HG02885 (cell line): ENCODE data around the gene ANKRD55.
"Not testable (repeated sequence)": the region's sequence is repeated elsewhere in the genome, so short reads cannot be mapped to it uniquely, and the experiment has no call there.

Experiments used
- ATAC-seq: cut with Tn5 transposase; IDR thresholded peaks from one replicate; pipeline ENCODE4 v1.9.1; 2021; ENCODE audit warnings: mild to moderate bottlenecking; ENCODE audit not compliant: unreplicated experiment, poor library complexity

Gene ANKRD55

DNA sequence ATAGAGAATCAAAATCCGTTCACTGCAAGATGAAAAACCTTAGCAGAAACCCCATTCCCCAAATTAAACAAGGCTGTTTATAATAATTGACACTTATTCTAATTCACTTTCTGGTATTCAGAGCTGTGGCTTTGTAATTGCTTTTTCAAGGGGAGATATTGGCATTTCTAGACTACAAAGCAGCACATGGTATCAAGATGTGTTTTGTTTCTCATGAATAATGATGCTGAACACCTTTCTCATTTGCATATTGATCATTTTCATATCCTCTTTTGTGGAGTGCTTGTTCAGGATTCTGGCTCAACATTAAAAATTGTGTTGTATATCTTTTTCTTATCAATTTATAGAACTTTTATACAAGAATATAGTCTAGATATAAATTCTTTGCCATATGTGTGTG lies 22.4 kb upstream of the ANKRD55 start:
- ATAC-seq = no peak

DNA sequence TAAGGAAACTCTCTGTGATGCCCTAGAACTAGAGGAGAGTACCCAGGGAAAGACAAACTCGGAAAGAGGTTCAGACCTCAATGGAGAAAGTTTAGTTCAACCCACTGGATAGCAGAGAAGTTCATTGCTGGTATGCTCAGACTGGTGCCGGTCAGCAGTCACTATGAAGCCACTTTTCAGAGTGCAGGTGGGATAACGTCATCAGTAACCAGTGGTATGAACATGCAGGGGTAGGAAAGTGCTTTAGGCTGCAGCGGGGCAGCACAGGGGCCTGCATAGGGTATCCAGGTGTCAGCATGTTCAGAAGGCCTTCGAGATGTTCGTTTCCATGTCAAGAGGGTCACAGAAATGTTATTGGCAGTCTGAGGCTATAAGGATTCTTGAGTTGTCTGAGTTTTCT lies 20.8 kb upstream of the ANKRD55 start:
- ATAC-seq = no peak

DNA sequence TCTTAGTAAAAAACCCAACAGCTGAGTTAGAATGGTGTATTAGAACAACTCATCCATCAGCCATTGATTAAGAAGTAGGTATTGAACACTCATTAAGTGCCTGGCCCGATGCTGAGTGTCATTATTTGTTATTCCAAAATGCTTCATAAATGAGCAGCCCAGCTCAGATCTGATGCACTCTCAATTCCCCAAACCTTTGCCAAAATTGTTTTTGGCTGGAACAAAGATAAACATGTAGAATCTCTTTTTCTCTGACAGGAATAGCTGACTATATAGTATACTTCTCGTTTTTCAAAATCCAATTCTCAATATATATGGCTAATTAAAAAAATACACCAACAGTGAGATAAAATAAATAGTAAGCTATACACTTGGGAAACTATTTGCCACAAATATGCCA lies 20.0 kb upstream of the ANKRD55 start:
- no peak for ATAC-seq

DNA sequence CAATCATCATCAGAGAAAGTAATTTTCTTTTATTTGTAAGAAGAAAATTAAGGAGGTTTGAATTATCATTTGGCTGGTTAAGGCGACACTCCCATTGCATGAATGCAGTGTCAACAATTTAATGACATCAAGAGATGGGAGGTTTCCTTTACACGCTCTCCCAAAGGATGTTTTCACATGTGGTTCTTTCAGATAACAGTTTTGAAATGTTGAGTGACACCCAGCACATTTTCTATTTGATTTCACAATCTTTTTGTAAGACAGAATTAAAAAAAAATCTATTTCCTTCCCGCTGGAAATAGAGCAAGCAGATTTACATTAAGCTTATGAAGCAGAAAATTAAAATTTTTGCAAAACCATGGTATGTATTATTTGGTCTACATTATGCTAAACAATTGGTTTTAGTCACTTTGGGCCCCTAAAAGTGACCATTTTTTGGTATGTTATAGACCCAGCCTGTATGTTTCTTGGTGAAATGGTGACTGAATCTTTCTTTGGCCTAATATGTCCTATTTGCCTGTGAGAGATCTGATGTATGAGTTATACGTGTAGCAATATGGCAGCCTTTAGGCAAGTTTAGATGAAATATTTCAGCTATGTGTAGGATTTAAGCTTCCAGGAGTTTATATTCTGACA lies 18.9 kb upstream of the ANKRD55 start:
- ATAC-seq = no peak

DNA sequence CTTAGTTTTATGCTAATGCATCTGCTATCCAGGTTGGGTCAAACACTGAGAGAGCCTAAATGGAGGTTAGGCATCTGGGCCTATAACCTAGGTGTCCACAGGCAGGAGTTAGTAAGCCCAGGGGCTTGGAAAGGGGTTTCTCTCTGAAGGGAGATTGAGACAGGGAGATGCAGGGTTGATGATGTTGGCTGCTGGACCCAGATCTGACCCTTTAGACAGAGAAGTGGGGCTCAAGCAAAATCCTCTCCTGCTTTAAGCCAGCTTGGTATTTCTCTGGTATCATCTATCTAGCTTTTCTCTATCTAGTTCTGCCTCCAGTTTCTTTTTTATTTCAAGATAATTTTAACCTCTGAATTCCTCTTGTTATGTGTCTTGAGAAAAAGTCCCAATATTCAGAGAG lies 18.3 kb upstream of the ANKRD55 start:
- no peak for ATAC-seq

DNA sequence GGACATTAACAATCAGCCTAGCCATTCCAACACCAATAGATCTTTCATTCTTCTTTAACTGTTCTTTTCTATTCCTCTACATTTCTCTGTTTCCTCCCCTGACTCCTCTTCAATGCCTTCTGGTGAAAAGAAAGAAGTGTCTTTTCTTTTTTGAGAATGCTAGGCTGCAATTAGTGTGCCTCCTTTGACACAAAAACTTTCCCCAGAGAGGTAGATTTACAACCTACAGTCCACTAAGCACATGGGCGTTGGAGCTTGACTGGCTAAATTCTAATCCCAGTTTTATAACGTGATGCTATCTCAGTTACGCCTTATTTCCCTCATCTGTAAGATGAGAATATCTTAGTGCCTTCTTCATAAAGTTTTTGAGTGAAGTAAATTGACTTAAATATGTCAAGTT lies 16.9 kb upstream of the ANKRD55 start:
- ATAC-seq = no peak

DNA sequence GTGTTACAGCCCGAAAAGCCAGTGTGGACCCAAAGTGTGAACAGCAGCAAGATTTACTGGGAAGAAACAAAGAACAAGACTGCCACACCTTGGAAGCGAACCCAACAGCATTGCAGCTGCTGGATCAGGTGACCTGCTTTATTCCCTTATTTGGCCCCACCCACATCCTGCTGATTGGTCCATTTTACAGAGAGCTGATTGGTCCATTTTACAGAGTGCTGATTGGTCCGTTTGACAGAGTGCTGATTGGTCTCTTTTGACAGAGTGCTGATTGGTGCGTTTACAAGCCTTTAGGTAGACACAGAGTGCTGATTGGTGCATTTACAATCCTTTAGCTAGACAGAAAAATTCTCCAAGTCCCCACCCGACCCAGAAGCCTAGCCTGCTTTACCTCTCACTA lies 16.0 kb upstream of the ANKRD55 start:
- ATAC-seq = not testable (repeated sequence)

DNA sequence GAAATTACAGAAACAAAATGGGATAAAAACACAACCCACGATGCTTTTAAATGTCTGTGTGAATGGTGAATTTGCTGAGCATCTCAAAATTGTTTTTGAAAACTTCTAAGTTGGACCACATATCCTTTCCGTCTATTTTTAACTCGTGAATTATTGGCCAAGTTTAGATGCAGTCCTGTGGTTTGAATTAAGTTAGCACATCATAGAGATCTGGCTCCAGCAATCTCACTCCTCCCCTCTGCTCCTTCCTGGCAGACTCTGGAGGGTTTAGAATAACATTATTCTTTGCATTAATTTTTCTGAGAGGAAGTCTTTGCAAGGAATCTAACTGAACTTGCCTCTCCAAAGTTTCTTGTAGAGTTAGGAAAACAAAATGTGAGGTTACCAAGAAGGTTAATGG lies 14.5 kb upstream of the ANKRD55 start:
- ATAC-seq = no peak

DNA sequence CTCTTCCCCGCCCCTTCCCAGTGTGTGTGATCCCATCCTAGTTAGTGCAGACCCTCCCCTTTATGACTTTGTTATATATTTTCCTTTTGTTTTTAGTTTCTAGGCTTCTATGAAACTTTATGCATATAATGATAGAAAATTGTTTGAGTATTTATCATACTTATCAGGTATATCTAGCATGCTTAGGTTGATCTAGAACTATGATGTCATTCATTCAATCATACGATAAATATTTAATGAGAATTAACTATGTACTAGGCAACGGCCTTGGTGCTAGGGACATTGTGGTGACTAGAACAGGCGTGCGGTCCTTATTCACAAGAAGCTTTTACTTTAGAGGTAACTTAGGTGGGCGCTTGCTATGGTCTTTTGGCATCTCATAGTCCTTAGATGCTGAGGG lies 13.6 kb upstream of the ANKRD55 start:
- ATAC-seq = no peak

DNA sequence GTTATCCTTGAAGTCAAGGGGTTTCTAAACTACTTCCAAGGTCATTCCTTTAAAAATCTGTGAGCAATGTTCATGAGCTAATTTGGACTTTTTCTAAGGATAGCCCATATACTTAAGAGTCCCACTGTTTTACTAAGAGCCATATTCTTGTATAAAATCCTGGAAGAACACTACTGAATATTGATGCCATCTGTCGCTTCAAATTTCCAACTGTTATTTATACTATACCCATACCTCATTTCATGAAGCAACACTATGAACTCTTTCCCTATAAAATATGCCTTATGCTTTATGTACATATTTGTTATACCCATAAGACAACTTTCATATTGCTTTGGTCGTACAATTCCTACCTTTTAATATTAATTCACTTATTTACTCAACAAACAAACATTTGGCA lies 12.4 kb upstream of the ANKRD55 start:
- ATAC-seq = no peak

DNA sequence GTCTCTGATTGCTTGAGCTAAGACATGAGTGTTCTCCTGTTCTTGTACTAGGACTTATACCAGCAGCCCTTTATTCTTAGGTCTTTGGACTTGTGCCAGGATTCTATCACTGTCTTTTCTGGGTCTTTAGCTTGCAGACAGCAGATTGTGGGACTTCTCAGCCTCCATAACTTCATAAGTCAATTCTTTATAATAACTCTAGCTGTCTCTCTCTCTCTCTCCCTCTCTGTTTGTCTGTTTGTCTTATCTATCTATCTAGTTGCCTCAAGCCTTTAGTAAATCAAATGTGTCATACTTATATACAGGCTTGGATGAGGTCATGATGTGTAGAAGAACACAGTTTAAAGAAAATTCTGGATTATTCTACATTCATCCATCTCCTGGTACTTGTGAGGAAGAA lies 11.5 kb upstream of the ANKRD55 start:
- no peak for ATAC-seq

DNA sequence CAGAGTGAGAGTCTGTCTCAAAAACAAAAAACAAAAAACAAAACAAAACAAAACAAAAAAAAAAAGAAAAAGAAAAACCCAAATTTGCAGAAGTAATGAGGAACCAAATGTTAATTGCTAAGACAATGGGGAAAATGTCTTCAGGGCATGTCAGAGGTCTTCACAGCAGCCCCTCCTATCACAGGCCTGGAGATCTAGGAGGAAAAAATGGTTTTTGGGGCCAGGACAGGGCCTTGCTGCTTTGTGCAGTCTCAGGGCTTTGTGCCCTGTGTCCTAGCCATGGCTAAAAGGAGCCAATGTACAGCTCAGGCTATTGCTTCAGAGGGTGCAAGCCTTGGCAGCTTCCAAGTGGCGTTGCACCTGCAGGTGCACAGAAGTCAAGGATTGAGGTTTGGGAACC lies 9.1 kb upstream of the ANKRD55 start:
- ATAC-seq = not testable (repeated sequence)

DNA sequence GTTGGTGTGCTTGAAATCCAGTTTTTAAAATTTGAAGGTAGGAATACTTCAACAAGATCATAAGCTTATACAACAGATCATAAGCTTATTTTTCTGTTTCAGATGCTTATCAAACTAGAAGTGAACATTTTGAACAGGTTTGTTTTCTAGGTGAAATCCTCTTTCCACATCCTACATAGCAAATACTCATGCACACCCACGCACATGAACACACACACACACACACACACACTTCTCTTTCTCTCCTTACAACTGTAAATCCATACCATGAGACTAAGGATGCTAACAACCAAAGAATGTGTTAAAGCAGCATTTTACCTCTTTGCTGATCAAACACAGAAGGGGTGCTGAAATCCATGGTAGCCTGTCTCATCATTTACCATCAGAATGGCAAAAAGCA lies 592 bp downstream of the ANKRD55 start:
- no peak for ATAC-seq

DNA sequence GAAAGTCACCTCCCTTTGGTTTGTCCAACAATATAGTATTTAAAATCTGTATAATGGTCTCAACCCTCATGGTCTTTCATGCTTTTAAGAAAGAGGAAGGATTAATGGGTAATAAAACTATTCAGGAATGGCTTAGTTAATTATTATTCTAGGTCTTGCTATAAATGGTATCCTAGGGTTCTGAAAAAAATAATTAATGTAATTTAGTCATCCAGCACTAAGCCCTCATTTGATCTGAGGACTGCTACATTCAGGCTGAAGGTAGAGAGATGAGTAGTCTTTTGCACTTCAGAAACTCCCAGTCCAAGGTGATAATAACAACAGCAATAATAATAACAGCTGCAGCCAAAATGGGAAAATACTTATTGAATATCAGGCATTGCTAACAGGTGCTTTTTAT lies 2.6 kb downstream of the ANKRD55 start:
- no peak for ATAC-seq

DNA sequence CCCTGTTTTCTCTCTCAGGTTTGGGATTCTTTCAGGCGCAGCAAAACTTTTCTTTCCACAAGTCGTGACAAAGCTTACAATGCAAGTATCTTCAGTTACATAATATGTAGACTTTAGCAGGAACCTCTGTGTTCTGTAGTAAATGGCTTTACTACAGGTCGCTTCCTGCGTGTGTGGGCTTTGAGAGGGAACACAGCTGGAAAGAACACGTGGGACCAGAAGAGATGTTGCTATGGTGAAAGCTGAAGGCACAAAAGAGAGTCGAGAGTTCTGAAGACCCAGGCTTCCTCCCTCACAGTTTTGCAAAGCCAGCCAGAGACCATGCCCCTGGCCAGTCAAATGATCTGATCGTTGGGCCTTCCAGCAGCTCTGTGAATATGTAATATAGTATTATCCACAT lies 4.0 kb downstream of the ANKRD55 start:
- no peak for ATAC-seq

DNA sequence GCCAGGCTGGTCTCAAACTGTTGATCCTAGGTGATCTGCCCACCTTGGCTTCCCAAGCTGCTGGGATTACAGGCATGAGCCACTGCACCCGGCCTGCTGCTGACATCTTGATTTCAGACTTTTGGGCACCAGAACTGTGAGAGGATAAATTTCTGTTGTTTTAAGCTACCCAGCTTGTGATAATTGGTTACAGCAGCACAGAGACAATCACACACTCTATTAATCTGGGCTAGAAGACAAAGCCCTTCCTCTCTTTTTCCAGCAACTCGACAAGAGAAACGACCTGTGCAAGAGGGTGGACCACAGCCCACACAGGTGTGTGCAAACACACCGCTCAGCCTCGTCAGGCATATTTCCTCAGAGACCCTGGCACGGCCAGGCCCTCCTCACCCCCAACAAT lies 4.5 kb downstream of the ANKRD55 start:
- ATAC-seq = no peak

DNA sequence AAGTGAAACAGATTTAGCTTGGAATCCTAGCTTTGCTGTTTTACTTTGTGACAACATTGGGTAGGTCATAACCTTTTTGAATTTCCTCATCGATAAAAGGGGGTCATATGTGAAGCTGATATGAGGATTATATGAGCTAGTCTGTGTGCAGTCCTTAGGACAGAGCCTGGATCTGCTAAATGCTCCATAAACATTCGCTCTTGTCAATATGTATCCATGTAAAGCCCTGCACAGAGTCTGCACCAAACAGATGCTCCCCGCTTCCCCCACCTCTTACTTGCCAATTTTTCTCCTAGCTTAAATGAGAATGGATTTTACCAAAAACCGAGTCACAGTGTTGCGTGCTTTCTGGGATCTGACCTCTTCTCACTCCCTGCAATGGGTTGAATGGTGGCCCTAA lies 5.4 kb downstream of the ANKRD55 start:
- no peak for ATAC-seq

DNA sequence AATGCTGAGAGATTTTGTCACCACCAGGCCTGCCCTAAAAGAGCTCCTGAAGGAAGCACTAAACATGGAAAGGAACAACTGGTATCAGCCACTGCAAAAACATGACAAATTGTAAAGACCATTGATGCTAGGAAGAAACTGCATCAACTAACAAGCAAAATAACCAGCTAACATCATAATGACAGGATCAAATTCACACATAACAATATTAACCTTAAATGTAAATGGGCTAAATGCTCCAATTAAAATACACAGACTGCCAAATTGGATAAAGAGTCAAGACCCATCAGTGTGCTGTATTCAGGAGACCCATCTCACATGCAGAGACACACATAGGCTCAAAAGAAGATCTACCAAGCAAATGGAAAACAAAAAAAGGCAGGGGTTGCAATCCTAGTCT lies 9.8 kb downstream of the ANKRD55 start:
- ATAC-seq = not testable (repeated sequence)

DNA sequence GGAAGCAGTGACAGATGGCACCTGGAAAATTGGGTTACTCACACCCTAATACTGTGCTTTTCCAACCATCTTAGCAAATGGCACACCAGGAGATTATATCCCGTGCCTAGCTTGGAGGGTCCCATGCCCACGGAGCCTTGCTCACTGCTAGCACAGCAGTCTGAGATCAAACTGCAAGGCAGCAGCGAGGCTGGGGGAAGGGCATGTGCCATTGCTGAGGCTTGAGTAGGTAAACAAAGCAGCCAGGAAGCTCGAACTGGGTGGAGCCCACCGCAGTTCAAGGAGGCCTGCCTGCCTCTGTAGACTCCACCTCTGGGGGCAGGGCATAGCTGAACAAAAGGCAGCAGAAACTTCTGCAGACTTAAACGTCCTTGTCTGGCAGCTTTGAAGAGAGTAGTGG lies 11.5 kb downstream of the ANKRD55 start:
- not testable (repeated sequence) for ATAC-seq

DNA sequence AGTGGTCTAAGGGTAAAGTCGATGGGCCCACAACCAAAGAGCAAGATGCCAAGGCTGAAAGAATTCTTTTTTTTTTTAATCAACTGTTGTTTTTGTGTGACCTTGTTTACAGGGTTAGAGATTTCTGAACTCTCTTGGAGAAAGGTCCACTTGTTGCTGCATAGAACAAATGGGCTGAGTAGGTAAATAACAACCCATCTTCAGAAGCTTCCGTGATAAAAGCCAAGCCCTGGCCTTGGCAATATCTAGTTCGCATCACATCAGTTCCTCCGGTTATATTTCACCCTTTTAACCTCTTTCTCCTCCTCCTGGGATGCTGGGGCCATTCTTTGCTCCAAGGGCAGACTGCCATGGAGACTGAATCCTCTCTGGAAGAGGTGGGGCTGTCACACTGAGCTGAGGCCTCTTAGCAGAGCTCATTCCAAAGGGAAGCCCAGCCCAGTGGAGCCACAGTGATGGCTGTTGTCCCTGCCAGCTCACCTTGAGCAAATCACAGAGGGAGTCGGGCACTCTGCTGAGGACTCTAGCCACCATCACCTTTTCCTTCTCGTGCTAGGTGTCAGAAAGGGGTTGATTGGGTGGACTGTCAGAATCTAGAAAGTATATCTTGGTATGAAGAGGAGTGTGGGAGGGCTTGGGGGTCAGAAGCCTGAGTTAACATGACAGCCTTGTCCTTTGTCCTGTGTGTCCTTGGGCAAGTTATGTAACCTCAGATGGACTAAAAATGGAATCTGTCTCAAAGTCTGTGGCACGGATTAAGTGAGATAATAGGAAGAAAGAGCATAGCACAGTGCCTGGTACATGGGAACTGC lies 17.9 kb downstream of the ANKRD55 start:
- no peak for ATAC-seq

DNA sequence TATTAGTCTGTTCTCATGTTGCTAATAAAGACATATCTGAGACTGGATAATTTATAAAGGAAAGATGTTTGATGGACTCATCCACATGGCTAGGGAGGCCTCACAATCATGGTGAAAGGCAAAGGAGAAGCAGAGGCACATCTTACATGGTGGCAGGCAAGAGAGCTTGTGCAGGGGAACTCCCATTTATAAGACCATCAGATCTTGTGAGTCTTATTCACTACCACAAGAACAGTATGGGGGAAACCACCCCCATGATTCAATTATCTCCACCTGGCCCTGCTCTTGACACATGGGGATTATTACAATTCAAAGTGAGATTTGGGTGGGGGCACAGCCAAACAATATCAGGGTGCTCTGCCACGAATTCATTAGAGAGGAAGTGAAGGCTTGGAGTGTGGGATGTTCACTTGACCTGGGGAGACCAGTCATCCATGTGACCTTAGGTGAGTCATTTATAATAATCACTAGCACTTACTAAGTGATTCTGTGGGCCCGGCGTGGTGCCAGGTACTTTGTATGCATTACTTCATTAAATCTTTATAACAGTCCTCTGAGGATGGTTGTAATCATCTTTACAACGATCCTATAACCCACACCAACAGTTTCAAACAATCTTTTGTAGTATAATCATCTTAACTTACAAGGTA lies 19.1 kb downstream of the ANKRD55 start:
- not testable (repeated sequence) for ATAC-seq
